ENCODE results near the gene GPC1.

GRCh38 chr2:240416821-240417220 lies 18.6 kb upstream of the GPC1 start:
- TF ChIP-seq TAF1 (IDR thresholded peaks at IDR 0.05; ENCODE audit: low read depth, low read length) = no peak
- no peak for TF ChIP-seq POLR2A (IDR thresholded peaks at IDR 0.05; ENCODE audit: low read depth, low read length)
- no peak for TF ChIP-seq POLR2AphosphoS5 (IDR thresholded peaks at IDR 0.05; ENCODE audit: low read depth, low read length)
- TF ChIP-seq PAX5 (IDR thresholded peaks at IDR 0.05; ENCODE audit: insufficient read depth, low read length, severe bottlenecking) = no peak

All from GM12891 (cell line).